Measurements from ENCODE around the gene ADGRE3.
"Not testable (repeated sequence)": the region's sequence is repeated elsewhere in the genome, so short reads cannot be mapped to it uniquely, and the experiment has no call there.

Gene ADGRE3

DNA sequence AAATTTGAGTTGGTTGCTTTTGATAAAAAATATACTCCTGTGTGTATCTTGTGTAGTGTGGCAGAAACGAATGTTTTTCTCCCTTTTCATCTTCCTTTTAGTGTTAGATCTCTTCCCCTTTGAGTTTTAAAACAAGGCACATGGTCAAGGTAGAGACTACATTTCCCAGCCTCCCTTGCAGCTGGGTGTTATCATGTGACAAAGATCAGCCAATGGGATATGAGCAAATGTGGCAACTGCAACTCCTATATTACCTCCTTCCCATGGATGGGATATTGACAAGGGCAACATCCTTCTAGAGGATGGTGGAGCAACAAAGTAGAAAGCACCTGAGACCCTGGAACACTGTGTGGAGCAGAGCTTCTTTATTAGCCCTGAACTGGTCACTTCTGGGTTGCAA, 42.4 kb downstream of the ADGRE3 start:
- no peaks in the 10 kb centered on the region for H3K9me3 Mint-ChIP-seq
- H3K4me3 Mint-ChIP-seq: no peak overlapping the region
- H3K36me3 Mint-ChIP-seq: no peaks in the 10 kb centered on the region
- H3K4me1 Mint-ChIP-seq: peaks cover 5% of the 10 kb centered on the region
- ATAC-seq: peak; percentile 50
- no peak overlapping the region for H3K27ac Mint-ChIP-seq
- DNase-seq (ENCODE audit: low spot score in 2 of 2): no peak

DNA sequence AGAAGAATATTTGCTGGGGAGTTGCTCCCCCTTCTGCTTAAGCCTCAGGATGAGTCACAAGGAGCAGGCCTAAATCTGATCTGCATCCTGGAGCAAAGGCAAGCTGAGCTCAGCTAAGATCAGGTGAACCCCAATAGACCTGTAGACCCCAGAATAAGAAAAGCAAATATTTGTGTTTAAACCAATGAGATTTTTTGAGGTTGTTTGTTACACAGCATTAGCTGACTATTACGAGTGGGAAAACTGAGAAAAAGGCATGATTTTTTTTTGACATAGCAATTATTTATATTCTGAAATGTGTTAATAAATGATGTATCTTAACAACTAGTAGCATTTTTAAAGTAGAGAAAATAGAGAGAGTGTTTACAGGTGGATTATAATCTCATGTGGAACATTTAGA, 45.1 kb downstream of the ADGRE3 start:
- no peak overlapping the region for H3K4me3 Mint-ChIP-seq
- no peaks in the 10 kb centered on the region for H3K36me3 Mint-ChIP-seq
- peaks cover 5% of the 10 kb centered on the region for H3K4me1 Mint-ChIP-seq
- H3K27ac Mint-ChIP-seq: no peak overlapping the region
- ATAC-seq: no peak
- no peaks in the 10 kb centered on the region for H3K9me3 Mint-ChIP-seq
- no peak for DNase-seq (ENCODE audit: low spot score in 2 of 2)

DNA sequence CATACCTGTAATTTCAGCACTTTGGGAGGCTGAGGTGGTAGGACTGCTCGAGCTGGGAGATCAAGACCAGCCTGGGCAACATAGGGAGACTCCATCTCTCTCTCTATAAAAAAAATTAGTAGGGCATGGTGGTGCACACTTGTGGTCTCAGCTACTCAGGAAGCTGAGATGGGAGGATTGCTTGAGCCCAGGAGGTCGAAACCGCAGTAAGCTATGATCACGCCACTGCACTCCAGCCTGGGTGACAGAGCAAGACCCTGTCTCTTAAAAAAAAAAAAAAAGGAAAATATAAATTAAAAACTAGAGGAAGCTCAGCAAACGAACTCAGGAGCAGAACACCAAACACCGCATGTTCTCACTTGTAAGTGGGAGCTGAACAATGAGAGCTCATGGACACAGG, 50.2 kb downstream of the ADGRE3 start:
- not testable (repeated sequence) for H3K4me3 Mint-ChIP-seq; H3K36me3 Mint-ChIP-seq; DNase-seq (ENCODE audit: low spot score in 2 of 2); H3K4me1 Mint-ChIP-seq; ATAC-seq; H3K9me3 Mint-ChIP-seq; H3K27ac Mint-ChIP-seq

DNA sequence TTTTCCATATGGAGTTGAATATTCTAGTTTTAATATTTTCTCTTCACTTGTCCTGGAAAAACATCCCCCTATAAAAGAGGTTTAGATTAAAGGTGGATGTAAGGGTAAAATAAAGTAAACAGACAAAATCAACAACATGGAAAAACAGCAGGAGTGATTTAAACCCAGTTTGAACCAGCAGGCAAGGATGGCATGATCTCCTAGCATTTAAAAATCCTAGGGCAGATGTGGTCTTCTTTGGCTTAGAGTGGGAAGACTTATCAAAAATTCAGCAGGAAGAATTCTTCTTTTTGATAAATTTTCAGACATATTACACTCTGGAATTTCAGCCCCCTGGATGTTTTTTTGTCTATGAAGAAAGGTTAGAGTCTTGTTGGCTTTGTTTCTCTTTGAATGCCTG, 55.2 kb downstream of the ADGRE3 start:
- no peak overlapping the region for H3K4me3 Mint-ChIP-seq
- H3K9me3 Mint-ChIP-seq: peaks cover 9% of the 10 kb centered on the region
- ATAC-seq (no peak), DNase-seq (ENCODE audit: low spot score in 2 of 2) (no peak)
- no peak overlapping the region for H3K27ac Mint-ChIP-seq
- H3K36me3 Mint-ChIP-seq: no peaks in the 10 kb centered on the region
- H3K4me1 Mint-ChIP-seq: no peaks in the 10 kb centered on the region

DNA sequence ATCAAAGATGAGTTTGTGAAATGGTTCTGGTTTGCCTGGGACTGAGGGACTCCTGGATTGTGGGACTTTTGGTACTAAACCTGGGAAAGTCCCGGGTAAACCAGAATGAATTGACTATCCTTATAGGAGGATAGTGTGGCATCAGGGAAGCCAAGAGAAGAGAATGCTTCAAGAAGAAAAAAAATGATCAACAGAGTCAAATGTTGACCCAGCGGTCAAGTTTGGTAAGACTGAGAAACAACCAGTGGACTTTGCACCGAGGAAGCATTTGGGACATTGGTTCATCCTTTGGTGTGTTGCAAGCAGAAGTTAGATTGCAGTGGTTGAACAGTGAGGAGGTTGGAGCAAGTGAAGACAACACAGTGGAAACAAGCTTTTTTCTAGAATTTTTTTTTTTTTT, 58.2 kb downstream of the ADGRE3 start:
- Mint-ChIP-seq H3K27ac (no peak overlapping the region), H3K4me3 (no peak overlapping the region), H3K4me1 (no peaks in the 10 kb centered on the region), H3K9me3 (peaks cover 9% of the 10 kb centered on the region), H3K36me3 (peaks cover 5% of the 10 kb centered on the region)
- DNase-seq (ENCODE audit: low spot score in 2 of 2): no peak
- ATAC-seq: no peak

DNA sequence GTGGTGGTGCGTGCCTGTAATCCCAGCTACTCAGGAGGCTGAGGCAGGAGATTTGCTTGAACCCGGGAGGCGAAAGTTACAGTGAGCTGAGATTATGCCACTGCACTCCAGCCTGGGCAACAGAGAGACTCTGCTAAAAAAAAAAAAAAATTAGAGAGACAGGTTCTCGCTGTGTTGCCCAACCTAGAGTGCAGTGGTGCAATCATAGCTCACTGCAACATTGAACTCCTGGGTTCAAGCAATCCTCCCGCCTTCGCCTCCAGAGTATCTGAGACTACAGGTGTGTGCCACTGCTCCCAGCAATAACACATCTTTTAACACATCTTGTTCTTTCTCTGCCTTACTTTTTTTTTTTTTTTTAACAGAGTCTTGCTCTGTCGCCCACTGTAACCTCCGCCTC, 59.0 kb downstream of the ADGRE3 start:
- H3K4me3 Mint-ChIP-seq: no peak overlapping the region
- no peak for ATAC-seq
- H3K9me3 Mint-ChIP-seq: peaks cover 9% of the 10 kb centered on the region
- no peaks in the 10 kb centered on the region for H3K4me1 Mint-ChIP-seq
- H3K36me3 Mint-ChIP-seq: peaks cover 5% of the 10 kb centered on the region
- DNase-seq (ENCODE audit: low spot score in 2 of 2): no peak
- no peak overlapping the region for H3K27ac Mint-ChIP-seq

DNA sequence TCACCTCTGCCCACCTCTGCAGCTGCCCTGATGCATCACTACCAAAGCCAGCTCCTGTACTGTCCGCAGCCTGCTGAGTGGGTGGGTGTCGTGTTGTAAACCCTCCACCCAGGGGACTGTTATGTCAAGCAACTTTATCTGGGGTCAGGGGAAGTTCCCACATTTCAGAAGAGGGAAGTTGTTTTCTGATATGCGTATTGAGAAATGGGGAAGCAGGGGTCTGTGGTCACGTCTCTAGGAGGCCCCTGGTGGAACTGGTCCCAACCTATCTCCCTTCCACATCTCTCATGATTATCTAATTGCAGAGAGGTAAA, 60.6 kb downstream of the ADGRE3 start:
- Mint-ChIP-seq H3K36me3 (peaks cover 5% of the 10 kb centered on the region), H3K9me3 (peaks cover 6% of the 10 kb centered on the region), H3K4me3 (no peak overlapping the region), H3K4me1 (no peaks in the 10 kb centered on the region), H3K27ac (no peak overlapping the region)
- peak; percentile 47 for ATAC-seq
- DNase-seq (ENCODE audit: low spot score in 2 of 2): no peak

DNA sequence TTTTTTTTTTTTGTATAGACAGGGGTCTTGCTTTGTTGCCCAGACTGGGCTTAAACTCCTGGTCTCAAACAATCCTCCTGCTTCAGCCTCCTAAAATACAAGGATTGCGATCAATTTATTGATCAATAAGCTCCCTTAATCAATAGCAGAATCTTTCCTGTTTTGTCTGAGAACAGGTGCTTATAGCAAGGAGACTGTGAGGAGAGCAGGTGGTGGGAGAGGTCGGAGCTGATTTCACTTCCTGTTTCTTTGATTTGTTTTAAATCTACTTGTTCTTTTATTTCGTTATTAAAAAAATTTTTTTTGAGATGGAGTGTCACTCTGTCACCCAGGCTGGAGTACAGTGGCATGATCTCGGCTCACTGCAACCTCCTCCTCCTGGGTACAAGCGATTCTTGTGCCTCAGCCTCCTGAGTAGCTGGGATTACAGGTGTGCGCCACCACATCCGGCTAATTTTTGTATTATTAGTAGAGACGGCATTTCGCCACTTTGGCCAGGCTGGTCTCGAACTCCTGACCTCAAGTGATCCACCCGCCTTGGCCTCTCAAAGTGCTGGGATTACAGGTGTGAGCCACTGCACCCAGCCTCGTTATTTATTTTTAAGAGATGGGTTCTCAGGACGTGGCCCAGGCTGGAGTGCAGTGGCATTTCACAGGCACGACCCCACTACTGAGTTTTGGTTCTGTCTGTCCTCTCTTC, 61.1 kb downstream of the ADGRE3 start:
- not testable (repeated sequence) for H3K9me3 Mint-ChIP-seq; ATAC-seq; H3K4me3 Mint-ChIP-seq; H3K36me3 Mint-ChIP-seq; H3K4me1 Mint-ChIP-seq; DNase-seq (ENCODE audit: low spot score in 2 of 2); H3K27ac Mint-ChIP-seq

DNA sequence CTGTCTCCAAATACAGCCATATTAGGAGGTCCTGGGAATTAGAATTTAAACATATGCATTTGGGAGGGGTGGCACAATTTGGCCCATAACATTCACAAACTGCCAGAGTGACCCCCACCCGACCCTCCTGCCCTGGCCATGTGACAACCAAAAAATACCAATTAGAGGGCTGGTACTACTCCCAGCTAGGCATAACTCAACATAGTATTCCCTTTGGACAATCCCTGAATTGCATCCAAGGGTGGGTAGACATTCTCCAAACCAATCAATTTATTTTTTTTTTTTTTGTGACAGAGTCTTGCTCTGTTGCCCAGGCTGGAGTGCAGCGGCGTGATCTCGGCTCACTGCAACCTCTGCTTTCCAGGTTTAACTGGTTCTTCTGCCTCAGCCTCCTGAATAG, 62.0 kb downstream of the ADGRE3 start:
- DNase-seq (ENCODE audit: low spot score in 2 of 2): no peak
- peaks cover 10% of the 10 kb centered on the region for H3K36me3 Mint-ChIP-seq

DNA sequence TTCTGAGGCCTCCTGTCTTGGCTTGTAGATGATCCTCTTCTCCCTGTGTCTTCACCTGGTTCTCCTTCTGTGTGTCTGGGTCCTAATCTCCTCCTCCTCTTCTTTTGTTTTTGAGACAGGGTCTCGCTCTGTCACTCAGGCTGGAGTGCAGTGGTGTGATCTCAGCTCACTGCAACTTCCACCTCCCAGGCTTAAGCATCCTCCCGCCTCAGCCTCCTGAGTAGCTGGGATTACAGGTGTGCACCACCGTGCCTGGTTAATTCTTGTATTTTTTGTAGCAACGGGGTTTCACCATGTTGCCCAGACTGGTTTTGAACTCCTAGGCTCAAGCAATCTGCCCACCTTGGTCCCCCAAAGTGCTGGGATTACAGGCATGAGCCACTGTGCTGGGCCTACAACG, 62.4 kb downstream of the ADGRE3 start:
- H3K4me3 Mint-ChIP-seq; H3K9me3 Mint-ChIP-seq; H3K27ac Mint-ChIP-seq; H3K36me3 Mint-ChIP-seq; H3K4me1 Mint-ChIP-seq; ATAC-seq; DNase-seq (ENCODE audit: low spot score in 2 of 2): not testable (repeated sequence)

More for the DNA sequence above, 62.0 kb downstream of the ADGRE3 start:
- Mint-ChIP-seq H3K27ac (no peak overlapping the region), H3K4me1 (no peaks in the 10 kb centered on the region), H3K4me3 (no peak overlapping the region), H3K9me3 (peaks cover 2% of the 10 kb centered on the region)
- no peak for ATAC-seq

DNA sequence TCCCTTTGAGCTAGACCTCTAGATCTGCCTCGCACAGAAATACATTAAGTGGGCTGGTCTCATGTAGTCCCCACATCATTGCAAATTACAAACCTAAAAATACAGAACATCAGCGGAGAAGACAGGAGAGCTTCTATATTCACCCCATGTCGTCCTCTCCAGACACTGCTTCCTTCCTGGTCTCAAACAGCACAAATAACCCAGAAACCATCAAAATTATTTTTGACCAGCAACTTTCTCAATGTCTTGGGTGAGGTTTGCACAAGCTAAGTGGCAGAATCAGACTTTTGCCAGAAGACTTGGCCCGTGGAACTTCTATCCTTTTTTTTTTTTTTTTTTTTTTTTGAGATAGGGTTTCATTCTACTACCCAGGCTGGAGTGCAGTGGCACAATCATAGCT, 63.6 kb downstream of the ADGRE3 start:
- no peaks in the 10 kb centered on the region for H3K4me1 Mint-ChIP-seq
- no peak overlapping the region for H3K4me3 Mint-ChIP-seq
- no peak overlapping the region for H3K27ac Mint-ChIP-seq
- H3K9me3 Mint-ChIP-seq: no peaks in the 10 kb centered on the region
- DNase-seq (ENCODE audit: low spot score in 2 of 2) (no peak), ATAC-seq (no peak)
- peaks cover 10% of the 10 kb centered on the region for H3K36me3 Mint-ChIP-seq

DNA sequence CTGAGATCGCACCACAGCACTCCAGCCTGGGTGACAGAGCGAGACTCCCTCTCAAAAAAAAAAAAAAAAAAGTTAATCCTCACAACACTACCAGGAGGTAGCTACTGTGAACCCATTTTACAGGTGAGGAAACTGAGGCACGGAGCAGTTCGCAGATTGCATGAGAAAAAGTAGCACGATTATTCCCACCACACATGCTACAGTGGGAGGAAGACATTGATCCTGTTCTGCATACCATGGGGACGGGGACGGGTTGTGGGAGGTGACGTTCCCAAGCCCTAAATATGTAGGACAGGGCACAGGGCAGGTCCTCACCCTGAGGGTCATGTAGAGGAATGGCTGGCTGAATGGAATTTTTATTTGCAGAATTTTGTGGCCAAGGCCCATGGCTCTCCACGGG, 68.0 kb downstream of the ADGRE3 start:
- Mint-ChIP-seq H3K4me3 (no peak overlapping the region), H3K36me3 (peaks cover 5% of the 10 kb centered on the region), H3K9me3 (no peaks in the 10 kb centered on the region), H3K27ac (no peak overlapping the region), H3K4me1 (peaks cover 8% of the 10 kb centered on the region)
- DNase-seq (ENCODE audit: low spot score in 2 of 2) (no peak), ATAC-seq (no peak)

DNA sequence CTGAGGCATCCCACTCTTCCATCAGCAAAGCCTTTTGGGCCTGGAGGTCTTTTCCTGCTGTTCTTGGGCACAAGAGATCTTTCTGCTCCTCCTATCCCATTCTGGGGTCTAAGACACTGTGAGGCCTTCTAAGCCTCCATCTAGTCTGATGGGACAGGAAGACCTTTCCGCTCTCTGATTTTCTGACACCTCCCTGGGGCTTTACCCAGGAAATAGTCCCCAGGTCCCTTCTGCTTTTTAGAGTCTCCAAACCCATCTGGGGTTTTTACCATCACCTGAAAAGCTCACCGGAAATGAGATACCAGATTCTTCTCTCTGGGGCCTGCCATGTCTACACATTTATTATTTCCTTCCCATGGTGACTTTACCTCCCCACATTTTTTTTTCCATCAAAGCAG, 70.7 kb downstream of the ADGRE3 start:
- peaks cover 5% of the 10 kb centered on the region for H3K36me3 Mint-ChIP-seq
- peaks cover 8% of the 10 kb centered on the region for H3K4me1 Mint-ChIP-seq
- no peak overlapping the region for H3K4me3 Mint-ChIP-seq
- H3K27ac Mint-ChIP-seq: peak overlapping the region; percentile 36
- H3K9me3 Mint-ChIP-seq: no peaks in the 10 kb centered on the region
- ATAC-seq (no peak), DNase-seq (ENCODE audit: low spot score in 2 of 2) (no peak)

DNA sequence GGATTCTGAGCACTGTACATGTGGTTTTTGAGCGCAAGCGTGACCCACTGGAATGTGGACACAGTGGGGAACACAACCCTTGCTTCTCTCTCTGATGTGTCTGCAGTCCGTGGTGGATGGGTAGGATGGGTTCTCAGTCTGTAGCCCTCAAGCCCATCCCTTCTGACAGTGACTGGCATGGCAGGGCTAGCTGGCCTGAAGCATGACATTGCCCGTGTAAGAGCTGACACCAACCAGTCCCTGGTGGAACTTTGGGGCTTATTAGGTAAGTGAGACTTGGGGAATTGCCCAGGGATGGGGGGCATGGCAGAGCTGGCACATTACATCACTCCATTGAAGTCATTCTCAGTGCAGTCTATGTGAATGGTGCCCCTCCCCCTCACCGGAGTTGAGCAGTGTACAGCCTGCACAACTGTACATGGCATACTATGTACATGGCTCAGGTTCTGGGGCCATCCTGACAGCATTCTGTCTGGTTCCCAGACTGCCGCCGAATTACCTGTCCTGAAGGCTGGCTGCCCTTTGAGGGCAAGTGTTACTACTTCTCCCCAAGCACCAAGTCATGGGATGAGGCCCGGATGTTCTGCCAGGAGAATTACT, 75.0 kb downstream of the ADGRE3 start:
- Mint-ChIP-seq H3K27ac (no peak overlapping the region), H3K36me3 (peaks cover 7% of the 10 kb centered on the region), H3K4me3 (no peak overlapping the region), H3K9me3 (peaks cover 7% of the 10 kb centered on the region), H3K4me1 (peaks cover 16% of the 10 kb centered on the region)
- ATAC-seq (no peak), DNase-seq (ENCODE audit: low spot score in 2 of 2) (no peak)

DNA sequence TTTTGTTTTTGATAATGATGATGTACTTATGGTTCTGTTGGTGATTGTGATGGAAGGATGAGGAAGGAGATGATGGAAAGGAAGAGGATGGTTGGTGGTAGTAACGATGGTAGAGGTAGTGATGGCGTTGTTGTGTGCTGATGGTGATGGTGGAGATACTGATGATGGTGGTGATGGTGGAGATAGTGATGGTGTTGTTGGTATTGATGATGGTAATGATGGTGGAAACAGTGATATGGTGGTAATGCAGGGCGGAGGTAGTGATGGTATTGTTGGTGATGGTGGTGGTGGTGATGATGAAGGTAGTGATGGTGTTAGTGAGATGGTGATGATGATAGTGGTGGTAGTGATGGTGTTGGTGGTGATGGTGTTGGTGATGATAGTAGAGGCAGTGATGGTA, 79.1 kb downstream of the ADGRE3 start:
- H3K27ac Mint-ChIP-seq: no peak overlapping the region
- no peak overlapping the region for H3K4me3 Mint-ChIP-seq
- peaks cover 12% of the 10 kb centered on the region for H3K4me1 Mint-ChIP-seq
- DNase-seq (ENCODE audit: low spot score in 2 of 2): no peak
- peaks cover 12% of the 10 kb centered on the region for H3K36me3 Mint-ChIP-seq
- ATAC-seq: no peak
- H3K9me3 Mint-ChIP-seq: peaks cover 7% of the 10 kb centered on the region

DNA sequence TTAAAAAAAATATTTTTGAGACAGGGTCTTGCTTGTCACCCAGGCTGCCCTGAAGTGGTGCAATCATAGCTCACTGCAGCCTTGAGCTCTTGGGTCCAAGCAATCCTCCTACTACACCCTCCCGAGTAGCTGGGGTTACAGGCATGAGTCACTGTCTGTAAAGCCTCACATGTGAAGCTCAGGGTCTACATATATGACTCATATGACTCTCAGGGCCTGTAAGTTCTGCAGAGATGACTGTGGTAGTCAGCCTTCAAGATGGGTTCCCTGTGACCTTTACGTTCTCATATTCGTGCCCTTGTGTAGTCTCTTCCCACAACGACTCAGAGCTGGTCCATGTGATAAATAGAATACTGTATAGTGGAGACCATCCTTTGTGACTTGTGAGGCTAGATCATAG, 85.2 kb downstream of the ADGRE3 start:
- peaks cover 25% of the 10 kb centered on the region for H3K4me1 Mint-ChIP-seq
- not testable (repeated sequence) for H3K4me3 Mint-ChIP-seq; H3K9me3 Mint-ChIP-seq; DNase-seq (ENCODE audit: low spot score in 2 of 2); H3K27ac Mint-ChIP-seq
- ATAC-seq: peak; percentile 79
- peaks cover 13% of the 10 kb centered on the region for H3K36me3 Mint-ChIP-seq

Data from stimulated activated effector memory CD8-positive, alpha-beta T cell treated with anti-CD3 and anti-CD28 coated beads, Interleukin-12 subunit alpha, Interleukin-12 subunit beta, amount 100 ng/mL, for 72 hours (primary cell).